Measurements from ENCODE around the gene HOXA7.

- TF ChIP-seq CTCF (IDR thresholded peaks at IDR 0.05): peak; percentile 20; the same call in 1 of the 2 replicates
- TF ChIP-seq ZFX (IDR thresholded peaks at IDR 0.05; ENCODE audit: borderline replicate concordance): no peak
Observed at GRCh38 chr7:27155816-27156507, 513 bp downstream of the HOXA7 start.
